Measurements from ENCODE around the gene ABCA7.

GRCh38 chr19:1068009-1069001, 28.4 kb downstream of the ABCA7 start:
- no peak for TF ChIP-seq CTCF (IDR thresholded peaks at IDR 0.05; ENCODE audit: poor library complexity, severe bottlenecking)
- TF ChIP-seq EZH2 (IDR thresholded peaks at IDR 0.05; ENCODE audit: borderline replicate concordance, insufficient read depth, low read length, poor library complexity, severe bottlenecking): no peak
- no peak for TF ChIP-seq TAF1 (IDR thresholded peaks at IDR 0.05; ENCODE audit: low read depth)
- no peak for TF ChIP-seq POLR2AphosphoS5 (IDR thresholded peaks at IDR 0.05)
- TF ChIP-seq EP300 (conservative IDR thresholded peaks at IDR 0.05; ENCODE audit: poor library complexity, severe bottlenecking): no peak
- TF ChIP-seq RAD21 (conservative IDR thresholded peaks at IDR 0.05): no peak
- no peak for TF ChIP-seq SMC3 (conservative IDR thresholded peaks at IDR 0.05; ENCODE audit: poor library complexity)
- TF ChIP-seq REST (IDR thresholded peaks at IDR 0.05; ENCODE audit: borderline replicate concordance): no peak
- TF ChIP-seq MXI1 (conservative IDR thresholded peaks at IDR 0.05; ENCODE audit: poor library complexity, severe bottlenecking): no peak
